GM18873 (cell line): ENCODE data around the gene STXBP2.

Source experiments
- ATAC-seq: cut with Tn5 transposase; IDR thresholded peaks from one replicate; pipeline ENCODE4 v1.9.1; 2021; ENCODE audit warnings: mild to moderate bottlenecking, moderate library complexity, moderate number of reproducible peaks; ENCODE audit not compliant: unreplicated experiment, low FRiP score

STXBP2 gene

GRCh38 chr19:7677669-7678311 lies 40.9 kb downstream of the STXBP2 start:
- ATAC-seq, result no peak

GRCh38 chr19:7678971-7679751 lies 42.3 kb downstream of the STXBP2 start:
- no peak for ATAC-seq

GRCh38 chr19:7679771-7680605 lies 43.1 kb downstream of the STXBP2 start:
- ATAC-seq, result peak; percentile 5

- ATAC-seq, result peak; percentile 46
Measured at GRCh38 chr19:7680606-7681339, 43.9 kb downstream of the STXBP2 start, which contains the start of gene TRAPPC5. Gene TRAPPC5, plus strand, starts transcription at chr19:7680833. Its CDS starts 1,421 bp downstream, at chr19:7682254.

- ATAC-seq, result no peak
Measured at GRCh38 chr19:7681340-7682174, 44.6 kb downstream of the STXBP2 start.

- no peak for ATAC-seq
Measured at GRCh38 chr19:7682175-7682855, 45.4 kb downstream of the STXBP2 start.

- no peak for ATAC-seq
Measured at GRCh38 chr19:7685546-7686445, 48.9 kb downstream of the STXBP2 start.

- ATAC-seq, result no peak
Measured at GRCh38 chr19:7687177-7687576, 50.3 kb downstream of the STXBP2 start.

GRCh38 chr19:7689165-7689564 lies 52.3 kb downstream of the STXBP2 start:
- no peak for ATAC-seq

GRCh38 chr19:7690779-7691258 lies 53.9 kb downstream of the STXBP2 start:
- no peak for ATAC-seq

GRCh38 chr19:7691497-7691896 lies 54.6 kb downstream of the STXBP2 start:
- ATAC-seq, result no peak

GRCh38 chr19:7692417-7693088 lies 55.6 kb downstream of the STXBP2 start:
- no peak for ATAC-seq

- ATAC-seq, result no peak
Measured at GRCh38 chr19:7694499-7694898, 57.6 kb downstream of the STXBP2 start.
